Psoas muscle (tissue), 8 donors: ENCODE results near the gene PEX11A. TPM values are rescaled to one million over a fixed set of nuclear protein-coding genes. Genes with fewer than 3 reads are reported as not detected.

ENCODE experiments used
- ATAC-seq, 4 donors: fragments of 200-7000 bp; cut with Tn5 transposase; one replicate each; pipeline ENCODE4 v1.9.1; 2020; ENCODE audit warnings: moderate library complexity in 3 of 4, mild to moderate bottlenecking in 2 of 4
- DNase-seq, 2 donors: peaks; one replicate each; pipeline ENCODE4 v3.0.0-alpha.2; 2020
- H3K27ac ChIP-seq: fragments of 200-600 bp; one replicate; pipeline ENCODE4 v1.8.0; 2022
- H3K27me3 ChIP-seq, 3 donors: fragments of 200-600 bp in 1 of 3; one replicate each; pipeline versions ENCODE4 v1.6.1 to v1.8.0; 2013 to 2022; ENCODE audit warnings: low read length in 2 of 3, mild to moderate bottlenecking in 2 of 3, moderate library complexity in 1 of 3; ENCODE audit not compliant: insufficient read depth in 3 of 3
- H3K36me3 ChIP-seq, 2 donors: fragments of 200-600 bp in 1 of 2; one replicate each; pipeline versions ENCODE4 v1.6.1 to v1.8.0; 2013 to 2022; ENCODE audit warnings: low read depth in 1 of 2, mild to moderate bottlenecking in 1 of 2, moderate library complexity in 1 of 2; ENCODE audit not compliant: insufficient read depth in 1 of 2
- H3K4me1 ChIP-seq: fragments of 200-600 bp; one replicate; pipeline ENCODE4 v1.8.0; 2022
- H3K4me3 ChIP-seq: fragments of 200-600 bp; one replicate; pipeline ENCODE4 v1.8.0; 2022; ENCODE audit warnings: mild to moderate bottlenecking
- H3K9me3 ChIP-seq: fragments of 200-600 bp; one replicate; pipeline ENCODE4 v1.8.0; 2022
- WGBS, 3 donors: extraction: QIAGEN DNeasy Blood & Tissue Kit; methylation state at CpG; one replicate each; pipeline versions ENCODE4 v1.1.6 to v1.1.7; 2013; 5-methylcytosine and 5-hydroxymethylcytosine counted together
- intact Hi-C, 2 donors: fragments of 100-400 bp; cut with DNase I; formaldehyde crosslinking; loops; one replicate each; pipeline versions ENCODE4 v1.11.0 to v1.14.2; 2022
- polyA plus RNA-seq, 3 donors: library from polyadenylated mRNA; stranded (reverse); fragments of 200-250 nt; gene quantifications; one replicate each; pipeline ENCODE4 v1.2.3, GENCODE V29; 2013
- total RNA-seq, 4 donors: library from RNA; stranded (reverse); fragmentation: NEBNext Ultra II Directional in 2 of 4; extraction: Animal tissue kit (Norgen Biotek cat#: 25700) in 2 of 4; gene quantifications; one replicate each; pipeline versions ENCODE4 v1.2.1 to v1.2.4, GENCODE V29; 2021 to 2023
- TF ChIP-seq, protein P1 (sequence below): fragments of 200-600 bp; IDR thresholded peaks from one replicate; pipeline ENCODE4 v1.8.0; 2022; ENCODE audit warnings: antibody characterized with exemption
- donor health status: healthy with polysubstance abuse.
- donor health status: DM: no; HTN: no; CAD: no; lungs with moderate emphysema.
- donor health status: Bipolar disorder and iron deficiency.
- donor health status: healthy.
- donor health status: DM: yes; HTN: yes; CAD: no.
- donor health status: DM: no; HTN: no; CAD: no.
- donor health status: DM: no; HTN: no; CAD: no.
- donor health status: DM: yes; HTN: yes; CAD: no.

Gene PEX11A
- total and polyA plus RNA-seq, 7 donors: 5.5 to 14.2 (median 9.8) TPM

DNA sequence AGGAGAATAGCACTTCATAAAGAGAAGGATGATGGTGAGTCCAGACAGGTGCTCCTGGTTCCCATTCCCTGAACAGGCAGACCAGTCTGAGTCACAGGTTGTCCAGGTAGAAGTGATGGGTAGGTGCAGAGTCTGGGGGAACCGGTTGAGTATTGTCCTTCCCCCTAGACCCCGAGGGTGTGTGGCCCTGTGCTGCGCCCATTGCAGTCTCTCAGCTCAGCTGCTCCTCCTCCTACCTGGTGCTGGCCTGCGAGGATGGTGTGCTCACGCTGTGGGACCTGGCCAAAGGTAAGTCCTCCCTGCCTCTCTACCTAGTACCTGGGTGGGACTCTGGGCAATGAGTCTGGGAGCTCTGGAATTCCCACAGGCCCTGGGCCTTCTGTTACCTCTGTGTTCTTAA is 40.7 kb upstream of the PEX11A start:
- H3K9me3 ChIP-seq: no peaks in the 10 kb centered on the region
- TF ChIP-seq, protein P1, sequence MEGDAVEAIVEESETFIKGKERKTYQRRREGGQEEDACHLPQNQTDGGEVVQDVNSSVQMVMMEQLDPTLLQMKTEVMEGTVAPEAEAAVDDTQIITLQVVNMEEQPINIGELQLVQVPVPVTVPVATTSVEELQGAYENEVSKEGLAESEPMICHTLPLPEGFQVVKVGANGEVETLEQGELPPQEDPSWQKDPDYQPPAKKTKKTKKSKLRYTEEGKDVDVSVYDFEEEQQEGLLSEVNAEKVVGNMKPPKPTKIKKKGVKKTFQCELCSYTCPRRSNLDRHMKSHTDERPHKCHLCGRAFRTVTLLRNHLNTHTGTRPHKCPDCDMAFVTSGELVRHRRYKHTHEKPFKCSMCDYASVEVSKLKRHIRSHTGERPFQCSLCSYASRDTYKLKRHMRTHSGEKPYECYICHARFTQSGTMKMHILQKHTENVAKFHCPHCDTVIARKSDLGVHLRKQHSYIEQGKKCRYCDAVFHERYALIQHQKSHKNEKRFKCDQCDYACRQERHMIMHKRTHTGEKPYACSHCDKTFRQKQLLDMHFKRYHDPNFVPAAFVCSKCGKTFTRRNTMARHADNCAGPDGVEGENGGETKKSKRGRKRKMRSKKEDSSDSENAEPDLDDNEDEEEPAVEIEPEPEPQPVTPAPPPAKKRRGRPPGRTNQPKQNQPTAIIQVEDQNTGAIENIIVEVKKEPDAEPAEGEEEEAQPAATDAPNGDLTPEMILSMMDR: no peak
- H3K4me3 ChIP-seq: no peak overlapping the region
- H3K4me1 ChIP-seq: no peaks in the 10 kb centered on the region
- 90 to 91% (median 90%) methylated on average over 5 of the region's 5 CpGs for WGBS, 3 donors
- no peaks in the 10 kb centered on the region for H3K27me3 ChIP-seq
- intact Hi-C loops: no loop called here
- H3K36me3 ChIP-seq: no peaks in the 10 kb centered on the region
- no peak for DNase-seq
- no peak for ATAC-seq
- H3K27ac ChIP-seq: no peak overlapping the region

DNA sequence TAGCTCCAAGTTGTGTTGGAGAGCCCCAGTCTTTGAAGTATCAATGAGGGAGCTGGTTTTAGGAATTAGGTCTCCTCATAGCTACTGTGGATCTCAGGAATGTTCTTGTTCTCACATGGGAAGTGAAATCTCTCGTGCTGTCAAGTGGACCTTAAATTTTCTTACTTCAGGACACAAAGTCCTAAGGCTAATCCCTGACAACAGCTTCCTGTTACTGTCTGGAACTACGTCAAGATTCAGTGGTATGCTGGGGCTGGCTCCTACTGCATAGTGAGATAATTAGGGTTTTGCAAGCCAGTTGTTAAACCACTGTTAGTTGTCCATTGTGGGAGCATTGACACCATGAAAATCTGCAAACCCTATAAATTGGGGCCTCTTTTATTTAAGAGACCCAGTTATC is 37.7 kb upstream of the PEX11A start:
- intact Hi-C loops: no loop called here
- ATAC-seq: peak in 3 of 4 donors; percentile 81 to 95 (median 93)
- H3K27me3 ChIP-seq: no peaks in the 10 kb centered on the region
- no peak overlapping the region for H3K4me3 ChIP-seq
- no peaks in the 10 kb centered on the region for H3K36me3 ChIP-seq
- TF ChIP-seq, protein P1: no peak
- no peaks in the 10 kb centered on the region for H3K4me1 ChIP-seq
- no peaks in the 10 kb centered on the region for H3K9me3 ChIP-seq
- peak overlapping the region; percentile 41 for H3K27ac ChIP-seq
- no peak for DNase-seq
- WGBS, 3 donors: 5 to 14% (median 10%) methylated on average over 2 of the region's 2 CpGs

DNA sequence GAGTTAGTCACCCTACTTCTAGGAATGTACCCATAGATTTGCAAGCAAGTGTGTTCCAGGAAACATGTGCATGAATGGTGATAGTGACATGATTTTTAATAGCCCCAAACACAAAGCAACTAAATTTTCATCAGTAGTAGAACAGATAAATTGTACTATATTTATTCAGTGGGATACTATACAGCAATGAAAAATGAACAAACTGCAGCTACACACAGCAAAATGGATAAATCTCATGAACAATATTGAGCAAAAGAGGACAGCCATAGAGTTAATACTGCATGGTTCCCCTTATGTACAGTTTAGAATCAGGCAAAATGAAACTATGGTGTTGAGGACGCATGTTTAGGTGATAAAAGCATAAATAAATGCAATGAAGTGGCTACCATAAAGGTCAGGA is 34.5 kb upstream of the PEX11A start:
- H3K4me1 ChIP-seq: no peaks in the 10 kb centered on the region
- TF ChIP-seq, protein P1: no peak
- 90 to 97% (median 91%) methylated on average over 1 of the region's 1 CpG for WGBS, 3 donors
- no peaks in the 10 kb centered on the region for H3K36me3 ChIP-seq
- no peak overlapping the region for H3K27ac ChIP-seq
- DNase-seq (no peak), ATAC-seq (no peak)
- no peaks in the 10 kb centered on the region for H3K27me3 ChIP-seq
- H3K9me3 ChIP-seq: no peaks in the 10 kb centered on the region
- intact Hi-C loops: no loop called here
- H3K4me3 ChIP-seq: no peak overlapping the region

DNA sequence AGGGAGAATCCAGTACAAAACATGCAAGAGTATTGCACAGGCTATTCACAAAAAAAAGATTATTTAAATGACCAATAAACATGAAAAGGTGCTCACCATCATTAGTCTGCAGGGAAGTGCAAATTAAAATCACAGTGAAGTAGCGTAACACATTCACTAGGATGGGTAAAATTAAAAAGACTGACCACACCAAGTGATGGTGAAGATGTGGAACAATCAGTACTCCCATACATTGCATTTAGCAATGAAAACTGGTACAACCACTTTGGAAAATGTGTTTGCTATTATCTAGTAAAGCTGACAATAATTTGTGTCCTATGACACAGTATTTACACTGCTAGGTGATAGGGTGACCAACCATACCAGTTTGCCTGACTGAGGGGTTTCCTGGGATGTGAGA is 34.1 kb upstream of the PEX11A start:
- intact Hi-C loops: no loop called here
- Histone ChIP-seq H3K4me1 (no peaks in the 10 kb centered on the region), H3K27ac (no peak overlapping the region), H3K36me3 (no peaks in the 10 kb centered on the region), H3K9me3 (no peaks in the 10 kb centered on the region), H3K27me3 (no peaks in the 10 kb centered on the region), H3K4me3 (no peak overlapping the region)
- TF ChIP-seq, protein P1: no peak
- DNase-seq: no peak
- no peak for ATAC-seq
- WGBS, 3 donors: 92 to 100% (median 98%) methylated on average over 1 of the region's 1 CpG

DNA sequence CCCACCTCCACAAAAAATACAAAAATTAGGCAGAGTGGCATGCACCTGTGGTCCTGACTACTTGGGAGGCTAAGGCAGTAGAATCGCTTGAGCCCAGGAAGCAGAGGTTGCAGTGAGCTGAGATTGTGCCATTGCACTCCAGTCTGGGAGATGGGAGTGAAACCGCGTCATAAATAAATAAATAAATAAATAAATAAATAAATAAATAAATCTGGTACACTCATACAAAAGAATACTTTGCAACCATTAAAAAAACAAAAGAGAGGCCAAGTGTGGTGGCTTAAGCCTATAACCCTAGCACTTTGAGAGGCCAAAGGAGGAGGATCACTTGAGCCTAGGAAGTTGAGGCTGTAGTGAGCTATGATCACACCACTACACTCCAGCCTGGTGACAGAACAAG is 32.5 kb upstream of the PEX11A start:
- no peaks in the 10 kb centered on the region for H3K4me1 ChIP-seq
- 59 to 90% (median 63%) methylated on average over 3 of the region's 3 CpGs for WGBS, 3 donors
- DNase-seq: no peak
- intact Hi-C loops: no loop called here
- no peaks in the 10 kb centered on the region for H3K9me3 ChIP-seq
- no peak for ATAC-seq
- H3K27me3 ChIP-seq: no peaks in the 10 kb centered on the region
- TF ChIP-seq, protein P1: no peak
- no peak overlapping the region for H3K4me3 ChIP-seq
- H3K27ac ChIP-seq: no peak overlapping the region
- no peaks in the 10 kb centered on the region for H3K36me3 ChIP-seq
